Suppressor macrophage treated with lipopolysaccharide for 4 hours (primary cell): ENCODE measurements around the gene TAF4B.
"Not testable (repeated sequence)": the region's sequence is repeated elsewhere in the genome, so short reads cannot be mapped to it uniquely, and the experiment has no call there.

ENCODE experiments used
- DNase-seq: peaks from one replicate; pipeline ENCODE4 v3.0.0-alpha.2; 2020

Gene TAF4B

DNA sequence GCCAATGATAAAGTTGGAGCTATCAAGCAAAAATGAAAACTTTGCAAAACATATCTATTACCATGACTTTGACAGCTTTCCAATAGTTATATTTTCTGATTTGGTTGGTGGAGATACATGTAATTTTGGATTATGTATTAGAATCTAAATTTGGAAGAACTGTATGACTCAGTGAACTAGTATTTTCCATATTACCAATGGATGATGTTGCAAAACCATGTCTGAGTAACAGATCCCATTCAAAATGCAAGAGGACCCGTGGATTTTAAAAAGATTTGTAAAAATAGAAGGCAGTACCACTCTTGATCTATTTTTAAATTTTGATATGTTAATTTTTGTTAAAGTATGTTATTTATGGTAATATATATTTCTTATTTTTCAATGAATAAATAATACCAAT, 83.0 kb downstream of the TAF4B start:
- peak; percentile 28 for DNase-seq

DNA sequence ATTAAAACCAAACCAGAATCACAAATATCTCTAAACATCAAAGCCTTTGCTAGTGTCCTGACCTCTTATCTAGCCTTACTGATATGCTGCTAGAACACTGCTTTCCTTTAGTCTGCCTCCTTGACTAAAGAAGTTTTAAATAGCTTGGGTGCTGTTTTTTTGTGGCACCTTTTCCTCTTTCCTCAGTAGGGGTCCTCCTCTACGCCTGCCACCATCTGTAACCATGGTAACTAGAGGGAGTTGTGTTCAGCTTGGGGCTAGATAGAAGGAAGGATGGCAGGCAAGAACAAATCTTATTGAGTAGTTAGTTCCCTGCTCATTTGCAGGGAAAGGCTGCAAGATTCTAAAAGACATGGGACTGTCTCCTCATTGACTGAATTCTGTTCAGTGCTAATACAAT, 86.0 kb downstream of the TAF4B start:
- no peak for DNase-seq

DNA sequence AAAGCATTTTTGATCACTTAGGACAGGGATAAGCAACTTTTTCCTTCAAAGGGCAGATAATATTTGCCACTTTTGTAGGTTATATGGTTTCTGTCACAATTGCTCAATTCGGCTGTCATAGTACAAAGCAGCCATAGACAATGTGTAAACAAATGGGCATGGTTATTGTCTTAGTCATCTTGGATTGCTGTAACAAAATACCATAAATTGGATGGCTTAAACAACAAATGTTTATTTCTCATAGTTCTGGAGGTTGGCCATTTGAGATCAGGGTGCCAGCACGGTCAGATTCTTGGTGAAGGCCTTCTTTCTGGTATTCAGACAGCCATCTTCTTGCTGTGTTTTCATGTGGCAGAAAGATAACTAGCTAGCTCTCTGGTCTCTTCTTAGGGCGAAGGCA, 91.2 kb downstream of the TAF4B start:
- no peak for DNase-seq

DNA sequence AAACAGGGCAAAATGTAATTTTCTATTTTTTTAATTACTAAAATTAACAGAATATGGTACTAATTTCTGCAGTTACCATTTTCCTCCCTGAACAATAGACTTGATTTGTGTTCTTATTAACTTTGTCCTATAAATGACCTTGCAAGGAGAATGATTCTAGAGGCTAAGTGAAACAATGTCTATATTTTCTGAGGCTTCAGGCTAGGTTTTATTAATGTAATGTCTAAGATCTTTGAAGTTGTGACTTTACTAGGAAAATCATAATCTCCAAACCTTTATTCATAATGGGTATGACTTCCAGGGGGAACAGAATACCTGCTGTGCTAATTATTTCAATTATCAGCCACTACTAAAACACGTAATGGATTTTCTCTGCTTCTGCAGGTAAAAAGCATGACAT, 94.4 kb downstream of the TAF4B start:
- no peak for DNase-seq

DNA sequence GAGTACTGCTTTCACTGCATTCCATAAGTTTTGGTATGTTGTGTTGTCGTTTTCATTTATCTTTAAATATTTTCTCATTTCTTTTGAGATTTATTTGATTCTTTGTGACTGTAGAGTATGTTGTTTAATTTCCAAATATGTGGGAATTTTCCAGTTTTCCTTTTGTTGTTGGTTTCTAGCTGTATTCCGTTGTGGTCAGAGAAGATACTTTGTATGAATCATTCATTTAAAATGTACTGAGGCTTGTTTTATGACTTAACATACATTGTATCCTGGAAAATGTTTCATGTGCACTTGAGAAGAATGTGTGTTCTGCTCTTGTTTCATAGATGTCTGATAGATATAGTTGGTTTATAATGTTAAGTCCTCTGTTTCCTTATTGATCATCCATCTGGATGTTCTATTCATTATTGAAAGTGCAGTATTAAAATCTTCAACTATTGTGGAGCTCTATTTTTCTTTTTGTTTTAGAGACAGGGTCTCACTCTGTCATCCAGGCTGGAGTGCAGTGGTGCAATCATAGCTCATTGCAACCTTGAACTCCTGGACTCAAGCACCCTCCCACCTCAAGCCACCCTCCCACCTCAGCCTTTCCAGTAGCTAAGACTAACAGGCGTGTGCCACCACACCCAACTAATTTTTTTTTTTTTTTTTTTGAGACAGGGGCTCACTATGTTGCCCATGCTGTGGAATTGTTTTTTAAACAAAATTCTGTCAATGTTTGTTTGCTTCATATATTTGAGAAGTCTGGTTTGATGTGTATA, 96.8 kb downstream of the TAF4B start:
- no peak for DNase-seq

DNA sequence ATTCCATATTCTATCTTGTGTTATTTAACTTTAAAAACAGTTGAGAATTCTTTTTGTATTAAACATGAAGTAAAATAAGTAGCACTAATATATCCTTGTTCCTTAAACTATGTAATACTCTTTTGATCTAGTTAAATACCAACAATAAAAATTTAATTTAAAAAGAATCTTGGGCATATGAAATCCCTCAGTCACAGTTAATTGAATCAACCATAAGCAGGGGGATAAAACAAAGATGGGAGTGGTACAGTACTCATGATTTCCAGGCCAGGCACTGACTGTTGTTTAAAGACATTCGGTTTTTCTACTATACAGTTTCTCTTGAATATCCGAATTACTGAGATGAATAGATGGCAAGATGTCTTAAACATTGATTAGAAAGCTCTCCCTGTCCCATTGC, 99.5 kb downstream of the TAF4B start:
- no peak for DNase-seq

DNA sequence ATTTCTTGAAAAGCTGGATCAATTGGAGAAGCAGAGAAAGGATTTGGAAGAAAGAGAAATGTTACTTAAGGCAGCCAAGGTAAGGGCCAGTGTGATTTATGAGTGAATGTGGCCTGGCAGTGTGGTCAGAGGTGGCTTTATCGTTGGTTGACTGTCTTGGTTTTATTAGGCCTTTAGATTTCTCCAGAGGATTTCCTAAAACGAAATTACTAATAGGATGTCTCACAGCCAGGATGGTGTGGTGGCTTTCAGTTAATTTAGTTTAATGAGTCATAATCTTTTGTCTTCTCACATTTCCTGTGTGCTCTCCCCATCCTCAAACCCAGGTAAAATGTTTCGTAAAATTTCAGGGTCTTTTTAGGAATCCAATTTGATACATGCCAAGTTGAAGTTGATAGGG, 100.8 kb downstream of the TAF4B start:
- no peak for DNase-seq

DNA sequence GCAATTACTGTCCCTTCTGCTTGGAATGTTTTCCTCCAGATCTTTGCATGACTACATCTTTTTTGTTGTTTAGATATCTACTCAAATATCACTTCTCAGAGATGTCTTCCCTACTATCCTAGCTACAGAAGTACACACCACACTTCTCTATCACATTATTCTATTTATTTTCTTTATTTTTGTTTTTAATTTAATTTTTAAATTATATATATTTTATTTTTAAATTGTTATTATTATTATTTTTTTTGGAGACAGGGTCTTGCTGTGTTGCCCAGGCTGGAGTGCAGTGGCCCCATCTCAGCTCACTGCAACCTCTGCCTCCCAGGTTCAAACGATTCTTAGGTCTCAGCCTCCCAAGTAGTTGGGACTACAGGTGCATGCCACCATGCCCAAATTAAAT, 106.7 kb downstream of the TAF4B start:
- no peak for DNase-seq

DNA sequence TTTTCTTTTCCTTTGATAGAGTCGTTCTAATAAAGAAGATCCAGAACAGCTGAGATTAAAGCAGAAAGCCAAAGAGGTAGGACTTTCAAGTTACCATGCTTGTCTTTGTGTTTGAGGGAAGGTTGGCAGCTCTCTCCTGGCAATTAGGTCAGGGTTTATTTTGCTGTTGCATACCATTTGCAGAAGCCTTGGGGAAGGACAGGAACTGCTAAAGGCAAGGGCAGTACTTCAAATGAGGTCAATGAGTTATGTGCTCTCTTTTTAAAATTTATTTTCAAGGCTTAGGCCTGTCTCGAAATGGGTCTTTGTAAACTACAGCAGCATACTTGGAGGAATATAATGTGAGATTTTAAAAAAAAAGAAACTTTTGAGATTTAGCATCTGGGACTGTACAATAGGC, 108.9 kb downstream of the TAF4B start:
- DNase-seq, result no peak

DNA sequence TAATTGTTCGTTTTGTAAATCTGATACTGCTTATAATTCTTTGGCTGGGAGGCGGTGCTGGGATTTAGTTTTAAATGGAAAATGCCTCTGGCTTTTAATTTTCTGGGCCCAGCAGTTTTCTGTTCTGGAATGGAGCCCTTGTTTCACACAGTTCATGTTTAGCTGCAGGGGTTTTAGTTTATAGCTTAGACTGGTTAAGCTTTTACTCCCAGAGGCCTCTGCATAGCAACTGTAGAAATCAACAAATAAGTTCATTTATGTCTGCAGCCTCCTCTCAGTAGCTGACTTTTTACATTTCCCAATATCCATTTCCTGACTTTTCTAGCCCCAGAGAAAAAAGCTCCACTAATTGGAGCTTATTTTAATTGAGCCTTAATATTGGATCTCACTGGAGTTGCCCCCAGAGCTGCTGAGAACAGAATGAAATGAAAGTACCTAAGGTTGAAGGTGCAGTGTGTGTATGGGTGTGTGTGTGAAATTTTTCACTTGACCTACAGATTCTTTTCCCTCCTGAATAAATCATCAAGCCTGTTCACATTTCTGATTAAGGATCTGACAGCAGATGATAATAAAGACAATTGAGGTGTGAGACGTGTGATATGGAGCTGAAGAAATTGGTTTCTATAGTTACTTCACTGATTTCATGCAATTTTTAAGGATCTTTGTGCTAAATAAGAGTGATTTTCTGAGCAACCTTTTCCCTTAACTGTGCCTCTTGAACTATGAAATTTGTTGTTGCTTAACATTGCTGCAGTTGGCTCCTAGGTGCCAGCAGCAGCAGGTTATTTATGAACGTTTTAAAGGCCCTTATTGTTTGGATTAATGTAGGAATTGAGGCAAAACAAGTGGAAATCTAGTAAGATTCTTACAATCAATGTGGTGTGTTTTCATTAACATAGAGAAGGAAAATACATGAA, 109.6 kb downstream of the TAF4B start:
- no peak for DNase-seq

DNA sequence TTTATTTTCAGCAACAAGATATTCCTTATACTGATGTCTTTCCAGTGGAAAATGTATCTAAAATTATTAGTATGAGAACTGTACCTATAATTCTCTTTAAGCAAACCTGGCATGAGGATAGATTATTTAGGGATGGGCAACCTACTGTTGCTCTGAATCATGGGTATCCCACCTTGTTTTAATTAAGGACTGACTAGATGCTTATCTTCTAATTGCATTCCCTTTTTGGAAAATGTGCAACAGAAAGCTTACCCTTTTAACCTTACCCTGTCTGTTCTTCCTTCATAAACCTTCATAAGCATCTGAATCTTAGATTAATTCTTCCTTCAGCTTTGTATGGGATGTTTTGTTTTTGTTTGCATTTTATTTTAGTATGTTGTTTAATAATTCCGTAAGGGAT, 110.3 kb downstream of the TAF4B start:
- DNase-seq, result no peak

DNA sequence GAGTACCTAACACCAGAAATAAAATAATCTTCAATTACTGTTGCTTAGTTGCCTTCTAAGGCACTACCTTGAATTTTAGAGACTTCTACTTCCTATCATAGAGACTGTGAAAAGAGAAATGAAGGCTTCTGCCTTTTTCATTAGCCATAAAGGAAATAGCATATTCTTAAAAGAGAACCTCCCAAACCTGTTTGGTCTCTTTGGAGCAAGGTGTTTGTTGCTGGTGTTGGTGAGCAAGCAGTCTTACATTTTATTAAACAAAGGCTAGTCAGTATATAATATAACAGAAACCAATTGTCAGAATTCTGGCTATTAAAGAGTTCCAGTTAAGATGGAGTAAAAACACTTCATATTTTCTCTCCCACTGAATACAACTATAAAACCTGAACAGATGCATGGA, 116.4 kb downstream of the TAF4B start:
- no peak for DNase-seq

DNA sequence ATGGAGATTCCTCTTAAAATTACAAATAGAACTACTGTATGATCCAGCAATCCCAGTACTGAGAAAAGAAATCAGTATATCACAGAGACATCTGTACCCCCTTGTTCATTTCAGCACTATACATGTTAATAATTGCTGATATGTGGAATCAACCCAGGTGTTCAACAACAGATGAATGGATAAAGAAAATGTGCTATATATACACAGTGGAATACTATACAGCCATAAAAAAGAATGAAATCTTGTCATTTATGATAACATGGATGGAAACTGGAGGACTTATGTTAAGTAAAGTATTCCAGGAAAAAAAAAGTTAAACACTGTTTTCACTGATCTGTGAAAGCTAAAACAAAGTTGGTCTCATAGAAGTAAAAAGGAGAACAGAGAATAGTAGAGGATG, 124.7 kb downstream of the TAF4B start:
- no peak for DNase-seq

DNA sequence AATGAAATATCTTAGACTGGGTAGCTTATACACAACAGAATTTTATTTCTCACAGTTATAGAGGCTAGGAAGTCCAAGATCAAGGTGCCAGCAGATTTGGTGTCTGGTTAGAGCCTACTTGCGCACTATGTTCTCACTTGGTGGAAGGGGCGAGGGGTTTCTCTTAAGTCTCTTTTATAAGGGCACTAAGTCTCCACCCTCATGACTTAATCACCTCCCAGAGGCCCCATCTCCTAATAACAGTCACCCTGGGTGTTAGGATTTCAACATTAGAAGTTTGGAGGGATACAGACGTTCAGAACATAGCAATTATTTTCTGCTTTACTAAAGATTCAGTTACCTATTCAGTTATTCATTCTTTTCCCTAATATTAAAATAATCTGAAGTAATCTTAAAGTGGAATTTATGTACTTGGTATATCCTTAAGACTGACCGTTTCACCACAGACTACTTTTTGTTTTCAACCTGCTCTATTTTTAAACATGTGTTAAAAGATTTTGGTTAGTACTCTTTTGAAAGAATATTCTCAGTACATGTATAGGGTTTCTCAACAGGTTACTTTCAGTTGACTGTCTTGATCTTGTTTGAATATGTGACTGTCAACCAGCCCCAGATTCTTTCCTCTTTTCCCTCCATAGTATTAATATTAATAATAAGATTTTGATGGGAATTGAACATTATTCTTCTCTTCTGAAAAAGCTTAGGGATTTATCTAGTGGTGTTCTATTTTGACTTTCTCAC, 130.0 kb downstream of the TAF4B start:
- no peak for DNase-seq

DNA sequence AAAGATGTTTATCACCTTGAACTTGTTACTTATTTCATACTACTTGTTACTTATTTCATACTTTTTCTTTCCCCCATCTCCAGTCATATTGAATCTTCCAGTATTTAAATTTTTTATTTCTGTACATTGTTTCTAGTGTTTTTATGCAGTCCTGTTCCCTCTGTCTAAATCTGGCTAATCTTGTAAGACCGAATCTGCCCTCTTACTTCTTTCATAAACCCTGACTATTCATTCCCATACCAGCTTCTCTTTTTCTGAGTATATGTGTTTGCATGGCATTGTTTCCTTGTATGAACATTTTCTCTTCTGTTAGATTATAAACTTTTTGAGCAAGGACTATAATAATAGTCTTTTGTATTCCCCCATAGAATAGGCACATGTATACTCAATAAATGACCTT, 131.7 kb downstream of the TAF4B start:
- no peak for DNase-seq

DNA sequence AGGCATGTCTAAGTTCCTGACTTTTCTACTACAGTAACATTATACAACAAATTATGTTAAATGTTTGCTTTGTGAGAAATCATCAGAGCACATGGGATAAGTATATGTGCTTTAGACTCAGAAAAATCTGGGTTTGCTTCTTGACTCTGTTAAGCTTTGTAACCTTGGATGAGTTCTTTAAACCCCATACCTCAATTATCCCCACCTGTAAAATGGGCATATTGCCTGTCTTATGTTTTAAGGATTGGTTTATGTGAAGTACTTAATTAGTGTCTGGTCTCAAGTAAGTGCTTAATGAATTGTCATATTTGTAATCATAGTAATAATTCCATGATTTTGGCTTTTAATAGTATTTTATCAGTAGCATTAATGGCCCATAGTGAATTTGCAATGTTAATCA, 135.8 kb downstream of the TAF4B start:
- DNase-seq, result no peak

DNA sequence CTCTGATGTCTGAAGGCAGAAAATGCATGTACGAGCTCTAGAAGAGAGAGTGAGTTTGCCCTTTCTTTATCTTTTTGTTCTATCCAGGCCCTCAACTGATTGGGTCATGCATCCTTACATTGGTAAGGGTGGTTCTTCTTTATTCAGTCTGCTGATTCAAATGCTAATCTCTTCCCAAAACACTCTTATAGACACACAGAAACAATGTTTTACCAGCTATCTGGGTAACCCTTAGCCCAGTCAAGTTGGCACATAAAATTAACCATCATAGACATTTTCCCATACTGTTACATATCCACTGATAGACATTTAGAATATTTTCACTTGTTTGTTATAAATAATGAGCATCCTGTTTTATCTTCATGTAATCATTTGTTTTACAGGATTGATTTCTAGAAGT, 141.2 kb downstream of the TAF4B start:
- DNase-seq, result no peak

DNA sequence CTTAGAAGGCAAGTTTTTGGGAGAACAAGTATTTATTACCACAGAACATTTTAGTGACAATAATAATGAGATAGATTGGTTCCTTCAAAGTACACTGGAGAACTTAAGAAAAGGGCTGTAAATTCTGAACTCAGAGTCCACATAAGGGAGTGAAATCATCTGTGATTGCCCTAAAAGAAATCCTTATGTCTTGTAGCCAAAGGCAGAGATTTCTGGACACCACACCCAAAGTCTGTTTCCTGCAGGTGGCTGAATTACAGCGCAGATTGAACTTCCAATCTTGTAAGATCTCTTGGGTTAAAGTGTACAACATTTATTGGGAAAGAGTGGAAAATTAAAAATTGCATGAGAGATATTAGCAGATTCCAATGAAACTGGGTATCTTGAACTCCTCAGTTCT, 143.8 kb downstream of the TAF4B start:
- no peak for DNase-seq

DNA sequence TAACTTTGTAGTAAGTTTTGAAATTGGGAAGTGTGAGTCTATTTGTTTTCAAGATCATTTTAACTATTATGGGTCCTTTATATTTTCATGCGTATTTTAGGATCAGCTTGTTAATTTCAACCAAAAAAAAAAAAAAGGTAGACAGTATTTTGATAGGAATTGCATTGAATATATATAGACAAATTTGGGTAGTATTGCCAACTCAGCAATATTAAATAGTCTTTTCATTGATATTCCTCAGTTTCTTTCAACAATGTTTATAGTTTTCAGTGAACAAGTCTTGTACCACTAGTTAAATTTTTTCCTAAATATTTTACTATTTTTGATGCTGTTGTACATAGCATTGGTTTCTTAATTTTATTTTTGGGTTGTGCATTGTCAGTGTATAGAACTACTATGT, 149.9 kb downstream of the TAF4B start:
- DNase-seq, result no peak

DNA sequence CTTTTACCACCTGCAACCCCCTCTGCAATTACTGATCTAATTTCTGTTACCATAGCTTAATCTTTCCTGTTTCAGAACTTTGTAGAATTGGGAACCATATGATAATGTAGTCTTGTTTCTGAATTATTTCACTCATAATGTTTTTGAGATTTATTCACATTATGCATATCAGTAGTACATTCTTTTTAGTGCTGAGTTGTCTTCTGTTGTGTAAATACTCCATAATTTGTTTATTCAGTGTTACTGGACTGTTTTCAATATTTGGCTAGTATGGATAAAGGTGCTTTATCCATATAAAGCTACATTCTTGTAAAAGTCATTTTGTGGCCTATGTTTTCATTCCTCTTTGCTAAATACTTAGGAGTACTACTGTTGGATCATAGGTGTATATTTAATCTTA, 152.5 kb downstream of the TAF4B start:
- no peak for DNase-seq

DNA sequence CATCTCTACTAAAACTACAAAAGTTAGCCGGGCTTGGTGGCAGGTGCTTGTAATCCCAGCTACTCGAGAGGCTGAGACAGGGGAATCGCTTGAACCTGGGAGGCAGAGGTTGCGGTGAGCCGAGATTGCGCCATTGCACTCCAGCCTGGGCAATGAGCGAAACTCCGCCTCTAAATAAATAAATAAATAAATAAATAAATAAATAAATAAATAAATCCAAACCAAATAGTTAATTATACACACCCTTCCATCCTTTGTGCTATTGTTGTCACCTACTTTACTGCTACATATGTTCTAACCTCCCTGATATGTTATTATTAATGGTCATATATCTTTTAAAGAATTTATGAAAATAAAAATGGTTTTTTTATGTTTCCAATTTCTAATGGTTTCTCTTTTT, 155.3 kb downstream of the TAF4B start:
- DNase-seq, result not testable (repeated sequence)

DNA sequence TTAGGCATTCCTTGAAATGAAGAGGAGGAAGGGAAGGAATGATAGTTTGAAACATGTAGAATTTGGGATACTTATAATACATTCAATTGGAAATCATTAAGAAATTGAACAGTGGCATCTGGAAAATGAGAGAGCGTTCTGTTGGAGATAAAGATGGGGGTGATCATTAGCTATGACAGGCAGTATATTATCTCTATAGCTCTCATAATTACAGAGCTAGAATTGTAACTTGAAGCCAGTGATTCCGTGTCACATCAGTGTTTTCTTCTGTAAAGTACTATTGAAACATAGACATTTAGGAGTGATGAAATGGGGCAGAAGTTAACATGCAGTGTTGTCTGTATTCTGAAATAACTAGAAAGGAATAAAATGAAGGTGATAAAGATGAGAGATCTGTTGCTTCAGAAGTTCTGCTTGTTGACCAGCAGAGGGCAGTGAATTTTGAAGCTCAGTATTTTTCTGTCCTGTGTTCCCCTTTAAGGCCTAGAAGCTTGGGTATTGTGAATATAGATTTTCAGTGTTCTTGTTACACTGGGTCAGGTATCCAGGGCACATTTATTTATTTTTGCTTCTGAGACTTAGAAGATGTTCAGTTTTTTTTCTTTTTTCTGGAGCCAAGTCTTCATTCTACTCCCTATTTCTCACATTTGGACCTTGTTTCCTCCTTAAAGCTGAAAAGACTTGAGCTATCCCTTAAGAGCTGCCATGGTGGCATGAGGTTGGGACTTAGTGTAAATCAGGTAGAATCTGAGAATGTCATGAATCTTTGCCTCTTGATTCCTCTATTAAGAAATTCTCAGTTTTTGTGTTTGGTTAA, 157.4 kb downstream of the TAF4B start:
- peak; percentile 57 for DNase-seq

DNA sequence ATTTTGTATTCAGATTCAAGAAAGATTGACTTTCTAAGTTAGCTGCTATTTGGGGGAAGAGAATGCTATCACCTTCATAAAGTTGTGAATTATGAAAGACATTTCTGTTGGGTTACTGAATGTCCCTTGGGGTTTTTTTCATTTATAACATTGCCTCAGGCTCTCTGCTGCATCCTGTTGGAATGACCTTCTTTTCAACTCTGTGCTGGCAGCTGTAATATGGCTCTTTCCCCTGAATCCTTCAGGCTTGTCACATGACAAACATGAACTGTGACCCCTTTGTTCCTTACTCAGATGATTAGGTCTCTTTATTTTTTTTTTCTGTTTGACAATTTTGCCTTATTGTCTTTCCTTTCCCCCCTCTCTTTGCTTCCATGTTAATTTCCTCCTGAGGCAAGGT, 159.8 kb downstream of the TAF4B start:
- no peak for DNase-seq
